HT1080 (cell line): Measurements from ENCODE around the gene LANCL1. TPM values are rescaled to one million over a fixed set of nuclear protein-coding genes. Genes with fewer than 3 reads are reported as not detected.
A peak's percentile ranks its signal among the peaks of the same experiment; 100 is the strongest.

Experiments used
- DNase-seq: peaks from one replicate; pipeline ENCODE4 v3.0.0-alpha.2; 2015; ENCODE audit warnings: low read depth
- polyA plus RNA-seq, 2 experiments: library from polyadenylated mRNA; depleted of rRNA; stranded (reverse); fragments of >200 nt; gene quantifications; 2 replicates each; pipeline ENCODE4 v1.2.3, GENCODE V29; 2015
- total RNA-seq: library from RNA; depleted of rRNA; stranded (reverse); fragments of >200 nt; shearing (Covaris generic); gene quantifications from 2 replicates; pipeline ENCODE4 v1.2.3, GENCODE V29; 2014; rRNA removed

The LANCL1 gene
- 29.7 and 38.3 TPM in 2 replicates for total RNA-seq
- polyA plus RNA-seq (2015; cell fraction: cytosol; rRNA removed) = 56.1 and 76.0 TPM in 2 replicates
- 82.4 and 91.2 TPM in 2 replicates for polyA plus RNA-seq (2015; cell fraction: nucleus; rRNA removed)

GRCh38 chr2:210476194-210477128, at the start of gene LANCL1:
Gene LANCL1, minus strand, starts transcription at chr2:210476759. Its CDS starts 363 bp downstream, at chr2:210476396.
- DNase-seq = peak; percentile 87

GRCh38 chr2:210524533-210524932, 48.0 kb upstream of the LANCL1 start:
- DNase-seq = no peak

- no peak for DNase-seq
Observed at GRCh38 chr2:210523650-210524289, 47.2 kb upstream of the LANCL1 start.

- DNase-seq = no peak
Observed at GRCh38 chr2:210522399-210522798, 45.8 kb upstream of the LANCL1 start.

- DNase-seq = no peak
Observed at GRCh38 chr2:210519594-210519993, 43.0 kb upstream of the LANCL1 start.

GRCh38 chr2:210517264-210517663, 40.7 kb upstream of the LANCL1 start:
- no peak for DNase-seq

GRCh38 chr2:210515911-210516310, 39.4 kb upstream of the LANCL1 start:
- no peak for DNase-seq

GRCh38 chr2:210503725-210504191, 27.2 kb upstream of the LANCL1 start:
- no peak for DNase-seq

- peak; percentile 6 for DNase-seq
Observed at GRCh38 chr2:210503001-210503623, 26.6 kb upstream of the LANCL1 start.

GRCh38 chr2:210496512-210496911, 20.0 kb upstream of the LANCL1 start:
- DNase-seq = no peak

- DNase-seq = no peak
Observed at GRCh38 chr2:210493528-210493927, 17.0 kb upstream of the LANCL1 start.

- DNase-seq = no peak
Observed at GRCh38 chr2:210481601-210482175, 5.1 kb upstream of the LANCL1 start.

- DNase-seq = no peak
Observed at GRCh38 chr2:210480764-210481163, 4.2 kb upstream of the LANCL1 start.

- peak; percentile 45 for DNase-seq
Observed at GRCh38 chr2:210480079-210480478, 3.5 kb upstream of the LANCL1 start.

GRCh38 chr2:210478661-210479060, 2.1 kb upstream of the LANCL1 start:
- no peak for DNase-seq

GRCh38 chr2:210477496-210477895, 937 bp upstream of the LANCL1 start:
- peak; percentile 77 for DNase-seq

- no peak for DNase-seq
Observed at GRCh38 chr2:210475706-210476105, 853 bp downstream of the LANCL1 start.

- DNase-seq = no peak
Observed at GRCh38 chr2:210474776-210475175, 1.8 kb downstream of the LANCL1 start.

GRCh38 chr2:210461401-210461800, 15.2 kb downstream of the LANCL1 start:
- no peak for DNase-seq

- no peak for DNase-seq
Observed at GRCh38 chr2:210460322-210461227, 16.0 kb downstream of the LANCL1 start.
